K562 (cell line): Measurements from ENCODE around the gene TRABD2B. TPM values are rescaled to one million over a fixed set of nuclear protein-coding genes. Genes with fewer than 3 reads are reported as not detected.

ENCODE experiments used
- ATF6 ChIP-seq: sonication (generic); formaldehyde crosslinking; IDR thresholded peaks from 2 replicates; pipeline ENCODE4 v1.4.0; 2020; ENCODE audit warnings: mild to moderate bottlenecking, missing genetic modification reagents
- RBM15 ChIP-seq: fragments of 200-400 bp; formaldehyde crosslinking; IDR thresholded peaks from 2 replicates; pipeline ENCODE4 v1.6.1; 2018; ENCODE audit warnings: mild to moderate bottlenecking, low read length, moderate library complexity; ENCODE audit not compliant: insufficient read depth
- ZNF24 ChIP-seq: fragments of 450-650 bp; IDR thresholded peaks from 2 replicates; pipeline ENCODE4 v1.6.1; 2016
- ZNF280B ChIP-seq: fragments of 250-450 bp; sonication (Bioruptor Pico); IDR thresholded peaks from 2 replicates; pipeline ENCODE4 v1.5.1; 2021; ENCODE audit warnings: mild to moderate bottlenecking
- polyA plus RNA-seq, 8 experiments: library from polyadenylated mRNA; depleted of rRNA in 4 of 8; stranded (reverse) in 5 of 8; unstranded in 3 of 8; fragments of >200 nt; fragmentation: Nextera tagmentation in 2 of 8; fragmentation: Illumina TruSeq in 1 of 8; extraction: Ambion mirVana in 2 of 8; extraction: Trizol in 1 of 8; gene quantifications; 2 replicates each; pipeline versions ENCODE4 v1.2.1 to v1.2.3, GENCODE V29; 2011 to 2014; ENCODE audit warnings: inconsistent platforms in 1 of 8, missing spikeins in 1 of 8
- total RNA-seq, 7 experiments: library from RNA; depleted of rRNA in 6 of 7; stranded (reverse); fragments of >200 nt in 6 of 7; fragmentation: Illumina TruSeq in 2 of 7; extraction: Trizol in 2 of 7; gene quantifications; 2 replicates each; pipeline versions ENCODE4 v1.2.1 to v1.2.3, GENCODE V29; 2011 to 2021; ENCODE audit warnings: low replicate concordance in 1 of 7
- TF ChIP-seq, protein P1 (sequence below): fragments of 450-650 bp; IDR thresholded peaks from 2 replicates; pipeline ENCODE4 v1.6.1; 2016; ENCODE audit warnings: mild to moderate bottlenecking, moderate library complexity

The TRABD2B gene
- total and polyA plus RNA-seq, 9 of the 15 experiments (the other 6 are each of a cell fraction or from before 2014, with no cell fraction given), result not detected

- TF ChIP-seq, protein P1, sequence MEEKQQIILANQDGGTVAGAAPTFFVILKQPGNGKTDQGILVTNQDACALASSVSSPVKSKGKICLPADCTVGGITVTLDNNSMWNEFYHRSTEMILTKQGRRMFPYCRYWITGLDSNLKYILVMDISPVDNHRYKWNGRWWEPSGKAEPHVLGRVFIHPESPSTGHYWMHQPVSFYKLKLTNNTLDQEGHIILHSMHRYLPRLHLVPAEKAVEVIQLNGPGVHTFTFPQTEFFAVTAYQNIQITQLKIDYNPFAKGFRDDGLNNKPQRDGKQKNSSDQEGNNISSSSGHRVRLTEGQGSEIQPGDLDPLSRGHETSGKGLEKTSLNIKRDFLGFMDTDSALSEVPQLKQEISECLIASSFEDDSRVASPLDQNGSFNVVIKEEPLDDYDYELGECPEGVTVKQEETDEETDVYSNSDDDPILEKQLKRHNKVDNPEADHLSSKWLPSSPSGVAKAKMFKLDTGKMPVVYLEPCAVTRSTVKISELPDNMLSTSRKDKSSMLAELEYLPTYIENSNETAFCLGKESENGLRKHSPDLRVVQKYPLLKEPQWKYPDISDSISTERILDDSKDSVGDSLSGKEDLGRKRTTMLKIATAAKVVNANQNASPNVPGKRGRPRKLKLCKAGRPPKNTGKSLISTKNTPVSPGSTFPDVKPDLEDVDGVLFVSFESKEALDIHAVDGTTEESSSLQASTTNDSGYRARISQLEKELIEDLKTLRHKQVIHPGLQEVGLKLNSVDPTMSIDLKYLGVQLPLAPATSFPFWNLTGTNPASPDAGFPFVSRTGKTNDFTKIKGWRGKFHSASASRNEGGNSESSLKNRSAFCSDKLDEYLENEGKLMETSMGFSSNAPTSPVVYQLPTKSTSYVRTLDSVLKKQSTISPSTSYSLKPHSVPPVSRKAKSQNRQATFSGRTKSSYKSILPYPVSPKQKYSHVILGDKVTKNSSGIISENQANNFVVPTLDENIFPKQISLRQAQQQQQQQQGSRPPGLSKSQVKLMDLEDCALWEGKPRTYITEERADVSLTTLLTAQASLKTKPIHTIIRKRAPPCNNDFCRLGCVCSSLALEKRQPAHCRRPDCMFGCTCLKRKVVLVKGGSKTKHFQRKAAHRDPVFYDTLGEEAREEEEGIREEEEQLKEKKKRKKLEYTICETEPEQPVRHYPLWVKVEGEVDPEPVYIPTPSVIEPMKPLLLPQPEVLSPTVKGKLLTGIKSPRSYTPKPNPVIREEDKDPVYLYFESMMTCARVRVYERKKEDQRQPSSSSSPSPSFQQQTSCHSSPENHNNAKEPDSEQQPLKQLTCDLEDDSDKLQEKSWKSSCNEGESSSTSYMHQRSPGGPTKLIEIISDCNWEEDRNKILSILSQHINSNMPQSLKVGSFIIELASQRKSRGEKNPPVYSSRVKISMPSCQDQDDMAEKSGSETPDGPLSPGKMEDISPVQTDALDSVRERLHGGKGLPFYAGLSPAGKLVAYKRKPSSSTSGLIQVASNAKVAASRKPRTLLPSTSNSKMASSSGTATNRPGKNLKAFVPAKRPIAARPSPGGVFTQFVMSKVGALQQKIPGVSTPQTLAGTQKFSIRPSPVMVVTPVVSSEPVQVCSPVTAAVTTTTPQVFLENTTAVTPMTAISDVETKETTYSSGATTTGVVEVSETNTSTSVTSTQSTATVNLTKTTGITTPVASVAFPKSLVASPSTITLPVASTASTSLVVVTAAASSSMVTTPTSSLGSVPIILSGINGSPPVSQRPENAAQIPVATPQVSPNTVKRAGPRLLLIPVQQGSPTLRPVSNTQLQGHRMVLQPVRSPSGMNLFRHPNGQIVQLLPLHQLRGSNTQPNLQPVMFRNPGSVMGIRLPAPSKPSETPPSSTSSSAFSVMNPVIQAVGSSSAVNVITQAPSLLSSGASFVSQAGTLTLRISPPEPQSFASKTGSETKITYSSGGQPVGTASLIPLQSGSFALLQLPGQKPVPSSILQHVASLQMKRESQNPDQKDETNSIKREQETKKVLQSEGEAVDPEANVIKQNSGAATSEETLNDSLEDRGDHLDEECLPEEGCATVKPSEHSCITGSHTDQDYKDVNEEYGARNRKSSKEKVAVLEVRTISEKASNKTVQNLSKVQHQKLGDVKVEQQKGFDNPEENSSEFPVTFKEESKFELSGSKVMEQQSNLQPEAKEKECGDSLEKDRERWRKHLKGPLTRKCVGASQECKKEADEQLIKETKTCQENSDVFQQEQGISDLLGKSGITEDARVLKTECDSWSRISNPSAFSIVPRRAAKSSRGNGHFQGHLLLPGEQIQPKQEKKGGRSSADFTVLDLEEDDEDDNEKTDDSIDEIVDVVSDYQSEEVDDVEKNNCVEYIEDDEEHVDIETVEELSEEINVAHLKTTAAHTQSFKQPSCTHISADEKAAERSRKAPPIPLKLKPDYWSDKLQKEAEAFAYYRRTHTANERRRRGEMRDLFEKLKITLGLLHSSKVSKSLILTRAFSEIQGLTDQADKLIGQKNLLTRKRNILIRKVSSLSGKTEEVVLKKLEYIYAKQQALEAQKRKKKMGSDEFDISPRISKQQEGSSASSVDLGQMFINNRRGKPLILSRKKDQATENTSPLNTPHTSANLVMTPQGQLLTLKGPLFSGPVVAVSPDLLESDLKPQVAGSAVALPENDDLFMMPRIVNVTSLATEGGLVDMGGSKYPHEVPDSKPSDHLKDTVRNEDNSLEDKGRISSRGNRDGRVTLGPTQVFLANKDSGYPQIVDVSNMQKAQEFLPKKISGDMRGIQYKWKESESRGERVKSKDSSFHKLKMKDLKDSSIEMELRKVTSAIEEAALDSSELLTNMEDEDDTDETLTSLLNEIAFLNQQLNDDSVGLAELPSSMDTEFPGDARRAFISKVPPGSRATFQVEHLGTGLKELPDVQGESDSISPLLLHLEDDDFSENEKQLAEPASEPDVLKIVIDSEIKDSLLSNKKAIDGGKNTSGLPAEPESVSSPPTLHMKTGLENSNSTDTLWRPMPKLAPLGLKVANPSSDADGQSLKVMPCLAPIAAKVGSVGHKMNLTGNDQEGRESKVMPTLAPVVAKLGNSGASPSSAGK, result no peak
- TF ChIP-seq RBM15 (no peak), ZNF280B (CRISPR knock-in tag) (no peak), ATF6 (CRISPR knock-in tag) (no peak), ZNF24 (no peak)
These were observed 6.0 kb downstream of the TRABD2B start (continued) for GRCh38 chr1:47991187-47991586.
